KMS-11 (cell line): Measurements from ENCODE around the gene RERE.

ENCODE experiments used
- H2AFZ ChIP-seq: fragments of 200-600 bp; sonication (generic); 2 replicates; pipeline ENCODE4 v1.6.1; 2016; ENCODE audit warnings: antibody characterized with exemption, mixed run types, low read depth
- H3K27ac ChIP-seq: fragments of 200-600 bp; sonication (generic); 2 replicates; pipeline ENCODE4 v1.6.1; 2016; ENCODE audit warnings: mild to moderate bottlenecking, mixed run types
- H3K27me3 ChIP-seq: fragments of 200-600 bp; sonication (generic); 2 replicates; pipeline ENCODE4 v1.6.1; 2017; ENCODE audit warnings: mild to moderate bottlenecking, low read depth, mixed run types, moderate library complexity; ENCODE audit not compliant: insufficient read depth
- H3K36me3 ChIP-seq: fragments of 200-600 bp; sonication (generic); 2 replicates; pipeline ENCODE4 v1.6.1; 2017; ENCODE audit warnings: mild to moderate bottlenecking, mixed run types; ENCODE audit not compliant: insufficient read depth
- H3K4me1 ChIP-seq: fragments of 200-600 bp; sonication (generic); 2 replicates; pipeline ENCODE4 v1.6.1; 2016; ENCODE audit warnings: mild to moderate bottlenecking, low read depth, mixed run types; ENCODE audit not compliant: poor library complexity, severe bottlenecking
- H3K4me2 ChIP-seq: fragments of 200-600 bp; sonication (generic); 2 replicates; pipeline ENCODE4 v1.7.0; 2016; ENCODE audit warnings: mild to moderate bottlenecking, mixed run types
- H3K4me3 ChIP-seq: fragments of 200-600 bp; sonication (generic); IDR thresholded peaks from 2 replicates; pipeline ENCODE4 v1.6.1; 2017; ENCODE audit warnings: low read depth, low read length, mixed read lengths; ENCODE audit not compliant: insufficient read depth
- H3K79me2 ChIP-seq: fragments of 200-600 bp; sonication (generic); 2 replicates; pipeline ENCODE4 v1.6.1; 2016; ENCODE audit warnings: low read depth, mixed run types; ENCODE audit not compliant: insufficient read depth
- H3K9ac ChIP-seq: fragments of 200-600 bp; sonication (generic); 2 replicates; pipeline ENCODE4 v1.6.1; 2016; ENCODE audit warnings: mild to moderate bottlenecking, mixed run types
- H4K20me1 ChIP-seq: fragments of 200-600 bp; sonication (generic); 2 replicates; pipeline ENCODE4 v1.6.1; 2016; ENCODE audit warnings: mild to moderate bottlenecking, mixed run types; ENCODE audit not compliant: insufficient read depth
- TF ChIP-seq, protein P1 (sequence below): fragments of 200-600 bp; sonication (generic); conservative IDR thresholded peaks from 2 replicates; pipeline ENCODE4 v1.6.1; 2017; ENCODE audit warnings: low read depth, mild to moderate bottlenecking, antibody characterized with exemption, low read length, moderate library complexity, mixed read lengths

The RERE gene

GRCh38 chr1:8578936-8579335 lies 238.5 kb downstream of the RERE start:
- Histone ChIP-seq H2AFZ (no peak overlapping the region), H3K4me1 (no peaks in the 10 kb centered on the region), H3K27me3 (no peaks in the 10 kb centered on the region), H3K79me2 (peaks cover 2% of the 10 kb centered on the region; the same call in 1 of the 2 replicates), H3K4me3 (no peak overlapping the region), H3K36me3 (no peaks in the 10 kb centered on the region), H3K27ac (no peak overlapping the region), H3K9ac (no peak overlapping the region), H4K20me1 (no peaks in the 10 kb centered on the region; the same call in 1 of the 2 replicates), H3K4me2 (no peak overlapping the region)
- TF ChIP-seq, protein P1, sequence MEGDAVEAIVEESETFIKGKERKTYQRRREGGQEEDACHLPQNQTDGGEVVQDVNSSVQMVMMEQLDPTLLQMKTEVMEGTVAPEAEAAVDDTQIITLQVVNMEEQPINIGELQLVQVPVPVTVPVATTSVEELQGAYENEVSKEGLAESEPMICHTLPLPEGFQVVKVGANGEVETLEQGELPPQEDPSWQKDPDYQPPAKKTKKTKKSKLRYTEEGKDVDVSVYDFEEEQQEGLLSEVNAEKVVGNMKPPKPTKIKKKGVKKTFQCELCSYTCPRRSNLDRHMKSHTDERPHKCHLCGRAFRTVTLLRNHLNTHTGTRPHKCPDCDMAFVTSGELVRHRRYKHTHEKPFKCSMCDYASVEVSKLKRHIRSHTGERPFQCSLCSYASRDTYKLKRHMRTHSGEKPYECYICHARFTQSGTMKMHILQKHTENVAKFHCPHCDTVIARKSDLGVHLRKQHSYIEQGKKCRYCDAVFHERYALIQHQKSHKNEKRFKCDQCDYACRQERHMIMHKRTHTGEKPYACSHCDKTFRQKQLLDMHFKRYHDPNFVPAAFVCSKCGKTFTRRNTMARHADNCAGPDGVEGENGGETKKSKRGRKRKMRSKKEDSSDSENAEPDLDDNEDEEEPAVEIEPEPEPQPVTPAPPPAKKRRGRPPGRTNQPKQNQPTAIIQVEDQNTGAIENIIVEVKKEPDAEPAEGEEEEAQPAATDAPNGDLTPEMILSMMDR = no peak

GRCh38 chr1:8578132-8578877 lies 239.1 kb downstream of the RERE start:
- H3K9ac ChIP-seq = no peak overlapping the region
- H3K27ac ChIP-seq = no peak overlapping the region

GRCh38 chr1:8574985-8575384 lies 242.5 kb downstream of the RERE start:
- Histone ChIP-seq H3K4me2 (no peak overlapping the region), H3K9ac (no peak overlapping the region), H3K4me3 (no peak overlapping the region), H3K36me3 (no peaks in the 10 kb centered on the region), H3K27me3 (no peaks in the 10 kb centered on the region), H3K27ac (no peak overlapping the region), H3K4me1 (no peaks in the 10 kb centered on the region), H4K20me1 (no peaks in the 10 kb centered on the region), H2AFZ (no peak overlapping the region), H3K79me2 (no peaks in the 10 kb centered on the region)
- TF ChIP-seq, protein P1 = no peak

More at GRCh38 chr1:8578132-8578877, 239.1 kb downstream of the RERE start:
- Histone ChIP-seq H2AFZ (no peak overlapping the region), H3K36me3 (no peaks in the 10 kb centered on the region), H3K4me2 (no peak overlapping the region), H3K79me2 (no peaks in the 10 kb centered on the region; the same call in 1 of the 2 replicates), H3K27me3 (no peaks in the 10 kb centered on the region), H3K4me3 (no peak overlapping the region), H3K4me1 (no peaks in the 10 kb centered on the region), H4K20me1 (no peaks in the 10 kb centered on the region)
- TF ChIP-seq, protein P1 = no peak

DNA sequence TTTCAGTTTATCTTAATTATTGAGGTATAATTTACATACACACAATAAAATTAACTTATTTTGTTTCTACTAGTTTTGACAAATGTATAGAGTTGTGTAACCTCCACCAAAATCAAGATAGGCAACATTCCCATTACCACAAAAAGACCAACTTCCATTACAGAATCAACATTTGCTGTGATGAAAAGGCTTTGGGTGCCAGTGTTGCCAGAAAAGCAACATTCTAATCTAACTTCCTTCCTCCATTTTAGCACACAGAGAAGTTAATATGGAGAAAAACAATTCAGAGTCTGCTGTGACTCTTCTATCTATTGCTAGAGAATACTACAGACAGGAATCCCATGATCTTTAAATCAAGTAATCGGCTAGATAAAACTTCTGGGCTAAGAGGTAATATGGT lies 245.3 kb downstream of the RERE start:
- Histone ChIP-seq H3K27me3 (no peaks in the 10 kb centered on the region), H3K4me1 (no peaks in the 10 kb centered on the region), H3K9ac (no peak overlapping the region), H3K27ac (no peak overlapping the region), H2AFZ (no peak overlapping the region), H3K36me3 (no peaks in the 10 kb centered on the region), H3K4me3 (no peak overlapping the region), H4K20me1 (no peaks in the 10 kb centered on the region), H3K4me2 (no peak overlapping the region), H3K79me2 (no peaks in the 10 kb centered on the region)
- TF ChIP-seq, protein P1 = no peak
